CD4-positive, CD25-positive, alpha-beta regulatory T cell (primary cell): ENCODE data around the gene FAM83E. TPM values are rescaled to one million over a fixed set of nuclear protein-coding genes. Genes with fewer than 3 reads are reported as not detected.

Source experiments
- ATAC-seq, 2 donors: fragments of 150-1000 bp; cut with Tn5 transposase; one replicate each; pipeline ENCODE4 v1.10.0; 2021; ENCODE audit warnings: low read depth in 2 of 2, moderate number of reproducible peaks in 2 of 2, moderate library complexity in 1 of 2
- DNase-seq, 3 donors: peaks; one replicate each; pipeline versions ENCODE4 v3.0.0 to v3.0.0-alpha.2; 2012 to 2022; ENCODE audit warnings: mixed read lengths in 1 of 3
- H3K27ac ChIP-seq: one replicate; pipeline ENCODE4 v1.7.0; 2013; ENCODE audit warnings: mild to moderate bottlenecking, low read length; ENCODE audit not compliant: insufficient read depth, poor library complexity, severe bottlenecking
- H3K27me3 ChIP-seq: one replicate; pipeline ENCODE4 v1.7.0; 2013; ENCODE audit warnings: low read length; ENCODE audit not compliant: control insufficient read depth, insufficient read depth
- H3K36me3 ChIP-seq: one replicate; pipeline ENCODE4 v1.7.0; 2013; ENCODE audit warnings: mild to moderate bottlenecking, low read length, moderate library complexity; ENCODE audit not compliant: control insufficient read depth, insufficient read depth
- H3K4me1 ChIP-seq: 2 replicates; pipeline ENCODE4 v1.7.0; 2013; ENCODE audit warnings: mild to moderate bottlenecking, low read length; ENCODE audit not compliant: insufficient read depth, control insufficient read depth, poor library complexity, severe bottlenecking
- H3K4me3 ChIP-seq: one replicate; pipeline ENCODE4 v1.7.0; 2013; ENCODE audit warnings: low read depth, mild to moderate bottlenecking, low read length, moderate library complexity
- H3K9me3 ChIP-seq, 2 experiments: 1 replicate in 1 of 2; 2 replicates in 1 of 2; pipeline ENCODE4 v1.7.0; 2013; ENCODE audit warnings: low read length in 2 of 2, mild to moderate bottlenecking in 1 of 2, moderate library complexity in 1 of 2; ENCODE audit not compliant: control insufficient read depth in 2 of 2
- H3K27ac Mint-ChIP-seq, 3 donors: one replicate each; pipeline ENCODE4 v1.8.0; 2020 to 2022; ENCODE audit warnings: mild to moderate bottlenecking in 3 of 3, mixed read lengths in 3 of 3, moderate library complexity in 2 of 3
- H3K27me3 Mint-ChIP-seq: one replicate; pipeline ENCODE4 v1.8.0; 2022; ENCODE audit warnings: mild to moderate bottlenecking, mixed read lengths
- H3K36me3 Mint-ChIP-seq: one replicate; pipeline ENCODE4 v1.8.0; 2020; ENCODE audit warnings: mixed read lengths
- H3K4me1 Mint-ChIP-seq, 4 donors: one replicate each; pipeline ENCODE4 v1.8.0; 2020 to 2022; ENCODE audit warnings: mixed read lengths in 4 of 4, mild to moderate bottlenecking in 1 of 4
- H3K4me3 Mint-ChIP-seq, 4 donors: one replicate each; pipeline ENCODE4 v1.8.0; 2020 to 2022; ENCODE audit warnings: mild to moderate bottlenecking in 4 of 4, mixed read lengths in 4 of 4, moderate library complexity in 3 of 4
- H3K9me3 Mint-ChIP-seq, 7 donors: one replicate each; pipeline ENCODE4 v1.8.0; 2020 to 2022; ENCODE audit warnings: mixed read lengths in 7 of 7, mild to moderate bottlenecking in 3 of 7, moderate library complexity in 2 of 7
- polyA plus RNA-seq, 4 donors: library from polyadenylated mRNA; unstranded; fragments of 300-500 nt; fragmentation: Illumina TruSeq; gene quantifications; one replicate each; pipeline ENCODE4 v1.2.3, GENCODE V29; 2021
- total RNA-seq: library from RNA; stranded (reverse); gene quantifications from one replicate; pipeline ENCODE4 v1.2.3, GENCODE V29; 2022

Gene FAM83E
- total and polyA plus RNA-seq, 5 donors from 2014 or later, result 0.31 to 0.76 TPM; not detected in 3

GRCh38 chr19:48638831-48639381 is 24.0 kb upstream of the FAM83E start:
- Mint-ChIP-seq H3K27ac (peak overlapping the region; percentile 97 to 98 (median 98)), H3K9me3 (peaks cover 0 to 2% (median 0%) of the 10 kb centered on the region in 7 donors), H3K4me3 (peak overlapping the region; percentile 91 to 99 (median 96)), H3K4me1 (peaks cover 9 to 55% (median 16%) of the 10 kb centered on the region in 4 donors), H3K36me3 (peaks cover 4% of the 10 kb centered on the region), H3K27me3 (no peaks in the 10 kb centered on the region)
- Histone ChIP-seq H3K27me3 (no peaks in the 10 kb centered on the region), H3K36me3 (no peaks in the 10 kb centered on the region), H3K4me3 (peak overlapping the region; percentile 82), H3K27ac (peak overlapping the region; percentile 95), H3K9me3 (no peaks in the 10 kb centered on the region), H3K4me1 (peaks cover 29% of the 10 kb centered on the region)
- ATAC-seq (no peak), DNase-seq (peak in 1 of 3 donors; percentile 28)

- DNase-seq (peak; percentile 79 to 96 (median 91)), ATAC-seq (peak; percentile 29 to 33)
- H3K4me3 Mint-ChIP-seq, result peak overlapping the region; percentile 91 to 99 (median 96)
- peaks cover 4% of the 10 kb centered on the region for H3K36me3 Mint-ChIP-seq
- peaks cover 36% of the 10 kb centered on the region for H3K4me1 ChIP-seq
- H3K9me3 Mint-ChIP-seq, result peaks cover 0 to 2% (median 0%) of the 10 kb centered on the region in 7 donors
- H3K36me3 ChIP-seq, result peaks cover 3% of the 10 kb centered on the region
- H3K4me1 Mint-ChIP-seq, result peaks cover 9 to 60% (median 16%) of the 10 kb centered on the region in 4 donors
- H3K4me3 ChIP-seq, result peak overlapping the region; percentile 86
- H3K27ac Mint-ChIP-seq, result peak overlapping the region; percentile 97 to 98 (median 98)
- H3K9me3 ChIP-seq, result no peaks in the 10 kb centered on the region
- H3K27ac ChIP-seq, result peak overlapping the region; percentile 95
- no peaks in the 10 kb centered on the region for H3K27me3 Mint-ChIP-seq
- H3K27me3 ChIP-seq, result no peaks in the 10 kb centered on the region
These were observed 23.3 kb upstream of the FAM83E start for GRCh38 chr19:48637948-48638830.

- peaks cover 43% of the 10 kb centered on the region for H3K4me1 ChIP-seq
- ATAC-seq (peak; percentile 82 to 83), DNase-seq (peak; percentile 99 to 100 (median 100))
- peaks cover 0 to 2% (median 0%) of the 10 kb centered on the region in 7 donors for H3K9me3 Mint-ChIP-seq
- no peaks in the 10 kb centered on the region for H3K27me3 ChIP-seq
- H3K4me3 Mint-ChIP-seq, result peak overlapping the region; percentile 91 to 99 (median 96)
- H3K36me3 Mint-ChIP-seq, result peaks cover 7% of the 10 kb centered on the region
- peak overlapping the region; percentile 95 for H3K27ac ChIP-seq
- H3K4me1 Mint-ChIP-seq, result peaks cover 9 to 63% (median 16%) of the 10 kb centered on the region in 4 donors
- H3K27me3 Mint-ChIP-seq, result no peaks in the 10 kb centered on the region
- H3K36me3 ChIP-seq, result peaks cover 10% of the 10 kb centered on the region
- H3K9me3 ChIP-seq, result no peaks in the 10 kb centered on the region
- H3K27ac Mint-ChIP-seq, result peak overlapping the region; percentile 97 to 98 (median 98)
- H3K4me3 ChIP-seq, result peak overlapping the region; percentile 90
These were observed 22.6 kb upstream of the FAM83E start for GRCh38 chr19:48637449-48637947.

- H3K36me3 ChIP-seq, result peaks cover 13% of the 10 kb centered on the region
- H3K4me3 Mint-ChIP-seq, result peak within 1 kb of the TSS; percentile 91 to 99 (median 96)
- H3K27me3 Mint-ChIP-seq, result no peaks in the 10 kb centered on the region
- H3K9me3 Mint-ChIP-seq, result peaks cover 0 to 2% (median 0%) of the 10 kb centered on the region in 7 donors
- peak within 1 kb of the TSS; percentile 90 for H3K4me3 ChIP-seq
- H3K4me1 ChIP-seq, result peaks cover 44% of the 10 kb centered on the region
- DNase-seq, result peak in 1 of 3 donors; percentile 19
- H3K27me3 ChIP-seq, result no peaks in the 10 kb centered on the region
- no peaks in the 10 kb centered on the region for H3K9me3 ChIP-seq
- H3K27ac Mint-ChIP-seq, result peak within 1 kb of the TSS; percentile 97 to 98 (median 98)
- peaks cover 10% of the 10 kb centered on the region for H3K36me3 Mint-ChIP-seq
- H3K27ac ChIP-seq, result peak within 1 kb of the TSS; percentile 95
- peaks cover 9 to 66% (median 16%) of the 10 kb centered on the region in 4 donors for H3K4me1 Mint-ChIP-seq
- ATAC-seq, result no peak
These were observed 22.1 kb upstream of the FAM83E start, which contains the start of gene DBP for GRCh38 chr19:48636859-48637448. Gene DBP, minus strand, starts transcription at chr19:48637379. Its CDS starts 385 bp downstream, at chr19:48636994.

GRCh38 chr19:48635966-48636858 is 21.3 kb upstream of the FAM83E start:
- Histone ChIP-seq H3K36me3 (peaks cover 20% of the 10 kb centered on the region), H3K27me3 (no peaks in the 10 kb centered on the region), H3K9me3 (no peaks in the 10 kb centered on the region), H3K27ac (peak overlapping the region; percentile 95), H3K4me1 (peaks cover 44% of the 10 kb centered on the region), H3K4me3 (peak overlapping the region; percentile 90)
- Mint-ChIP-seq H3K4me1 (peaks cover 9 to 69% (median 15%) of the 10 kb centered on the region in 4 donors), H3K9me3 (no peaks in the 10 kb centered on the region), H3K27ac (peak overlapping the region; percentile 93 to 100 (median 94)), H3K27me3 (no peaks in the 10 kb centered on the region), H3K4me3 (peak overlapping the region; percentile 91 to 99 (median 96)), H3K36me3 (peaks cover 10% of the 10 kb centered on the region)
- no peak for ATAC-seq
- DNase-seq, result peak; percentile 30 to 37 (median 34)

- DNase-seq (peak; percentile 70 to 74 (median 72)), ATAC-seq (peak in 1 of 2 donors; percentile 3)
- Histone ChIP-seq H3K4me1 (peaks cover 49% of the 10 kb centered on the region), H3K27me3 (no peaks in the 10 kb centered on the region), H3K4me3 (peak overlapping the region; percentile 90), H3K36me3 (peaks cover 28% of the 10 kb centered on the region), H3K27ac (peak overlapping the region; percentile 95), H3K9me3 (no peaks in the 10 kb centered on the region)
- peaks cover 10% of the 10 kb centered on the region for H3K36me3 Mint-ChIP-seq
- peaks cover 9 to 69% (median 15%) of the 10 kb centered on the region in 4 donors for H3K4me1 Mint-ChIP-seq
- H3K27me3 Mint-ChIP-seq, result no peaks in the 10 kb centered on the region
- peak overlapping the region; percentile 94 to 96 (median 94) for H3K27ac Mint-ChIP-seq
- H3K9me3 Mint-ChIP-seq, result no peaks in the 10 kb centered on the region
- peak overlapping the region; percentile 94 to 99 (median 97) for H3K4me3 Mint-ChIP-seq
These were observed 20.5 kb upstream of the FAM83E start for GRCh38 chr19:48635263-48635965.
